Activated T-helper 1 cell treated with anti-CD3 and anti-CD28 coated beads, Interleukin-12 subunit alpha, Interleukin-12 subunit beta, Interleukin-2, Interleukin-4 antibody, amounts not matched to agents 30 ng/mL and 10 ng/mL and 1 ng/mL, durations not matched to agents 14 hours and 24 hours and 36 hours (primary cell): ENCODE measurements around the gene RFX3. TPM values are rescaled to one million over a fixed set of nuclear protein-coding genes. Genes with fewer than 3 reads are reported as not detected.

Source experiments
- DNase-seq: peaks from one replicate; pipeline ENCODE4 v3.0.0; 2021; ENCODE audit warnings: low spot score
- H3K27ac Mint-ChIP-seq: one replicate; pipeline ENCODE4 v1.8.0; 2021; ENCODE audit warnings: mild to moderate bottlenecking, mixed read lengths
- H3K27me3 Mint-ChIP-seq: one replicate; pipeline ENCODE4 v1.8.0; 2022; ENCODE audit warnings: mild to moderate bottlenecking, moderate library complexity, mixed read lengths; ENCODE audit not compliant: insufficient read depth
- H3K36me3 Mint-ChIP-seq: one replicate; pipeline ENCODE4 v1.8.0; 2021; ENCODE audit warnings: low read depth, mixed read lengths
- H3K4me1 Mint-ChIP-seq: one replicate; pipeline ENCODE4 v1.8.0; 2021; ENCODE audit warnings: low read depth, mixed read lengths
- H3K4me3 Mint-ChIP-seq: one replicate; pipeline ENCODE4 v1.8.0; 2021; ENCODE audit warnings: mild to moderate bottlenecking, moderate library complexity, mixed read lengths
- H3K9me3 Mint-ChIP-seq: one replicate; pipeline ENCODE4 v1.8.0; 2021; ENCODE audit warnings: mixed read lengths
- intact Hi-C: fragments of 100-400 bp; cut with micrococcal nuclease; formaldehyde crosslinking; loops from one replicate; pipeline ENCODE4 v1.15.1; 2024
- total RNA-seq: library from RNA; stranded (reverse); gene quantifications from 2 replicates; pipeline ENCODE4 v1.2.3, GENCODE V29; 2022

RFX3 gene
- total RNA-seq, 1 donor from 2014 or later = 11.3 TPM

DNA sequence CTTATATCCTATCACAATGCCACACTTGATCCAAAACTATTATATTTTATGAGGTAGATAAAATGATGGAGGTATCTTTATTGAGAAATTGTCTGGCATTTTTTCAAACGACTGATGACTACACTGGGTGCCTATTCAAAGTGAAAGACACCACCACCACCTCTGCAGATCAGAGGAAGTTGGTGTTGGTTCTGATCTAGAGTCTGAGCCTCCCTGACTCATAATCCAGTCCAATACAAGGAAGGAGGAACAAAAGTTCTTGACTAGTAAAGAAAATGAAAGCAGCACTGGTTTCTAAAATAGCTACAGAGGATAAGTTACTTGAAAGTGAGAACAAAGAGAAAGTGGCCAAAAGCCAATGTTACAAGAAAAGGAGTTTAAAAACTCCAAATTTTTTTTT, 139.9 kb downstream of the RFX3 start:
- Mint-ChIP-seq H3K4me3 (no peak overlapping the region), H3K27me3 (no peaks in the 10 kb centered on the region), H3K4me1 (peaks cover 28% of the 10 kb centered on the region), H3K36me3 (peaks cover 11% of the 10 kb centered on the region), H3K9me3 (peaks cover 30% of the 10 kb centered on the region), H3K27ac (peak overlapping the region; percentile 64)
- peak; percentile 19 for DNase-seq
- intact Hi-C loops = loop anchor here (1.0 to 10.0 kb wide), 12 partner anchors 44 to 1596 kb away; partner anchors contain the start of genes PLPP6, PUM3, SMARCA2 and SPATA6L

DNA sequence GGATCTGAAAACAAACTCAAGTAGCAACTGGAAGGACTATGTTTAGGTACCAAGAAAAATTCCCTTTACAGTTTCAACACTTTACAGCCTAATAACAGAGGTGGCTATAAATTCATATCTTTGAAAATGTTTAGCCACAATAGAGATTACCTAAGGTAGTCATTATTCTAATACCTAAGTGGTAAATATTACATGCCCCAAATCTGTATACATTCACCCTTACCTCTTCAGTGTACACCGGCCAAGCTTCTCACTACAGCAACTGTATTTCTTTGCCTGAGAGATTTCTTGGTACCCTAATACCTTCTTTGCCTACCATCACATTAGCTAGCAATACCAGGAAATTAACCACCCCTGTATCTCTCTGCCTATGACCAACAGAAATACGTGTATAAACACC, 154.0 kb downstream of the RFX3 start:
- no peak overlapping the region for H3K27ac Mint-ChIP-seq
- no peaks in the 10 kb centered on the region for H3K27me3 Mint-ChIP-seq
- no peak overlapping the region for H3K4me3 Mint-ChIP-seq
- DNase-seq = no peak
- peaks cover 2% of the 10 kb centered on the region for H3K36me3 Mint-ChIP-seq
- intact Hi-C loops = no loop called here
- H3K9me3 Mint-ChIP-seq = no peaks in the 10 kb centered on the region
- no peaks in the 10 kb centered on the region for H3K4me1 Mint-ChIP-seq

DNA sequence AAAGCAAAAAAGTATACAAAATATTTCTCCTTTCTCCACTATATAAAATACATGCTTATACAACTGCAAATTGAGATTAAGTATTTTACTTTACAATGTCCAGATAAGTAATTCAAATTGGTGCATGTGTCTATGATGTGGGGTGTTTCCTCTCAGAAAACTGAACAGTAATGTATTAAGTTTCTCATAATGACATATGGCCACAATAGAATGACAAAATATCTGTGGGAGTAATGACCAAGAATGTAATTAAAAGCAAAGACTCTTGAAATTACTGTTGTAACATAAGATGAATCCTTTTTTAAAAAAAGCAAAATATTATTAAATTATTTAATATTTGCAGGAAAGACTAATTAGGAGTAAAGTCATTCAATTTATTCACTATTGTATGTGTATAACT, 155.1 kb downstream of the RFX3 start:
- Mint-ChIP-seq H3K4me3 (no peak overlapping the region), H3K27ac (no peak overlapping the region), H3K4me1 (no peaks in the 10 kb centered on the region), H3K36me3 (peaks cover 2% of the 10 kb centered on the region), H3K27me3 (no peaks in the 10 kb centered on the region), H3K9me3 (no peaks in the 10 kb centered on the region)
- DNase-seq = no peak
- intact Hi-C loops = no loop called here

GRCh38 chr9:3367185-3367584, 158.6 kb downstream of the RFX3 start:
- no peaks in the 10 kb centered on the region for H3K27me3 Mint-ChIP-seq
- intact Hi-C loops = no loop called here

DNA sequence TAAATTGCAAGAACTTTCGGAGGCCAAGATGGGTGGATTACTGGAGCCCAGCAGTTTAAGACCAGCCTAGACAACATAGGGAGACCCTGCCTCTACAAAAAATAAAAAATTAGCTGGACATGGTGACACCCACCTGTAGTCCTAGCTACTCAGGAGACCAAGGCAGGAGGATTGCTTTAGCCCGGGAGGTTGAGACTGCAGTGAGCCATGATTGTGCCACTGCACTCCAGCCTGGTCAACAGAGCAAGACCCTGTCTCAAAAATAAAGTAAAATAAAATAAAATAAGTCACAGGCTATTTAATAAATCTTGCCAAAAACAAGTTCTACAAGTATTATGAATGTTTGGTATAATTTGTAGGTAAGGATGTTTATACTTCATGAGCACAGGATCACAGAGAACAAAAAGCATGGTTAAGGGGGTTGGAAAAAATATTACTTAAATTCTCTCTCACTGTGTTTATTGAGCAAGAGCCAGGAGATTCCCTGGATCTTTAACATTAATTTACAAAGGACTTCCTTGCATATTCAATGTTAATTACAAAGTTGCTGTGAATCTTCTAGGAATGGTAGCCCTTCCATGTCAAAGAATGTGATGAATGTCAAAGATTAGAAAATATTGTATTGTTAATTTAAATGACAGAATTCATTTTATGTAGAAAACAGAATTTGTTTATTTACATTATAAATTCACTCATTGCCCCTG, 164.0 kb downstream of the RFX3 start:
- DNase-seq = no peak
- Mint-ChIP-seq H3K9me3 (no peaks in the 10 kb centered on the region), H3K4me3 (no peak overlapping the region), H3K4me1 (no peaks in the 10 kb centered on the region), H3K36me3 (no peaks in the 10 kb centered on the region), H3K27me3 (no peaks in the 10 kb centered on the region), H3K27ac (no peak overlapping the region)
- intact Hi-C loops = no loop called here

More at GRCh38 chr9:3367185-3367584, 158.6 kb downstream of the RFX3 start:
- H3K9me3 Mint-ChIP-seq = no peaks in the 10 kb centered on the region
- no peak overlapping the region for H3K27ac Mint-ChIP-seq
- peaks cover 2% of the 10 kb centered on the region for H3K36me3 Mint-ChIP-seq
- no peak overlapping the region for H3K4me3 Mint-ChIP-seq
- no peak for DNase-seq
- H3K4me1 Mint-ChIP-seq = no peaks in the 10 kb centered on the region

DNA sequence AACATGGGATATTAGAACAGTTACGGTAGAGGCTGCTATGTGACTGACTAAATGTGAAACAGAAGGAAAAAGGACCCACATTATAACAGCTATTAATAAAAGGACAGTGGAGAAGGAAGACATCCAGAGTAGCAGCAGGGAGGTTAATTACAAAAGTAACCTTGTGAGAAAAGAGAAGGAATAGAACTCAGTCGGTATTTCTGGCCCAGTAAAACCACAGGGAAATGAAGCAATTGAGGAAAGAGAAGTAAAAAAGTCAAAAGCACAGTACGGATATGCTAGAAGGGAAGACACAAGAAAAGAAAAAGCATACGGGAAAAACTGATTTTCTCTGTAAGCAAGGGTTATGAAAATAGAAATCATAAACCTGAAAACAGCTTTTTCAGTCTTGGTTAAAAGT, 164.7 kb downstream of the RFX3 start:
- H3K4me1 Mint-ChIP-seq = no peaks in the 10 kb centered on the region
- no peak overlapping the region for H3K4me3 Mint-ChIP-seq
- H3K9me3 Mint-ChIP-seq = no peaks in the 10 kb centered on the region
- no peak for DNase-seq
- intact Hi-C loops = no loop called here
- H3K27ac Mint-ChIP-seq = no peak overlapping the region
- no peaks in the 10 kb centered on the region for H3K36me3 Mint-ChIP-seq
- H3K27me3 Mint-ChIP-seq = no peaks in the 10 kb centered on the region

DNA sequence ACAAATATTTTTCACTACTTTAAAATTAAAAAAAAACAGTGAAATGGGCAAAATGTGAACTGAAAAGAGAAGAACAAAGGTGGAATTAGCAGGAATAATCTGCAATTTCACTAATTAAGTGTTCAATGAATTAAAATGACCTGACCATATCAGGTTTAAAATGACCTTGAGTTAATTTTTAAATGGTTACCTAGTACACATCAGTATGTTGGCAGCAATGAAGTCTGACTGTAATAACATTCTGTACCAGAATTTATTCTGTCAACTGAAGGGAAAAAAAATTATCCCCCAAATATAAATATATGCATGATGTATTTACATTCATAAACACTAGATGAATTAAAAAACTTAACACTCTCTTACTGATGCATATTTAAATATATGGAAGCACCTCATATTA, 165.6 kb downstream of the RFX3 start:
- intact Hi-C loops = no loop called here
- Mint-ChIP-seq H3K36me3 (no peaks in the 10 kb centered on the region), H3K4me1 (no peaks in the 10 kb centered on the region), H3K27ac (no peak overlapping the region), H3K4me3 (no peak overlapping the region), H3K9me3 (no peaks in the 10 kb centered on the region), H3K27me3 (no peaks in the 10 kb centered on the region)
- no peak for DNase-seq

DNA sequence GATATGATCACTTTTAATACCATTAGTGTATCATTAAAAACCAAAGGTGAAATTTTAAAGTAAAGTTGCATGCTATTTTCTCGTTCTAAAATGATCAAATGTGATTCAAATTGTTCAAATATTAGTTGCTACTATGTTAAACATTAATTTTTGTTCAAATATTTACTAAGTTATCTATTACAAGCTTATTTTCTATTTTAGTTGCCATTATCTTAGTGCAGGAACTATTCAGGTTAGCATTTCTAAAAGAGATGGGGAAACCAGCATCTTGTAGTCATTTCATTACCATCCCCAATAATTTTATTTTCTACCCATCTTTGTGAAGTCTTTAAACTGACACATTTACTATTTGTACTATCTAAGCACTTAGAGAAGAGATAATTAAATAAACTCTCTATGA, 166.0 kb downstream of the RFX3 start:
- no peaks in the 10 kb centered on the region for H3K27me3 Mint-ChIP-seq
- no peaks in the 10 kb centered on the region for H3K36me3 Mint-ChIP-seq
- H3K9me3 Mint-ChIP-seq = no peaks in the 10 kb centered on the region
- no peak overlapping the region for H3K27ac Mint-ChIP-seq
- no peak overlapping the region for H3K4me3 Mint-ChIP-seq
- no peak for DNase-seq
- intact Hi-C loops = no loop called here
- no peaks in the 10 kb centered on the region for H3K4me1 Mint-ChIP-seq

- no peak overlapping the region for H3K4me3 Mint-ChIP-seq
- H3K36me3 Mint-ChIP-seq = no peaks in the 10 kb centered on the region
- no peaks in the 10 kb centered on the region for H3K4me1 Mint-ChIP-seq
Observed at GRCh38 chr9:3359048-3359692, 166.6 kb downstream of the RFX3 start.

GRCh38 chr9:3348169-3348568, 177.6 kb downstream of the RFX3 start:
- H3K4me1 Mint-ChIP-seq = no peaks in the 10 kb centered on the region
- no peak overlapping the region for H3K27ac Mint-ChIP-seq
- no peaks in the 10 kb centered on the region for H3K27me3 Mint-ChIP-seq
- no peak for DNase-seq
- peaks cover 2% of the 10 kb centered on the region for H3K36me3 Mint-ChIP-seq
- H3K4me3 Mint-ChIP-seq = no peak overlapping the region
- H3K9me3 Mint-ChIP-seq = peaks cover 13% of the 10 kb centered on the region
- intact Hi-C loops = no loop called here

More at GRCh38 chr9:3359048-3359692, 166.6 kb downstream of the RFX3 start:
- intact Hi-C loops = no loop called here
- H3K27ac Mint-ChIP-seq = no peak overlapping the region
- H3K27me3 Mint-ChIP-seq = no peaks in the 10 kb centered on the region
- no peak for DNase-seq
- H3K9me3 Mint-ChIP-seq = peaks cover 1% of the 10 kb centered on the region

DNA sequence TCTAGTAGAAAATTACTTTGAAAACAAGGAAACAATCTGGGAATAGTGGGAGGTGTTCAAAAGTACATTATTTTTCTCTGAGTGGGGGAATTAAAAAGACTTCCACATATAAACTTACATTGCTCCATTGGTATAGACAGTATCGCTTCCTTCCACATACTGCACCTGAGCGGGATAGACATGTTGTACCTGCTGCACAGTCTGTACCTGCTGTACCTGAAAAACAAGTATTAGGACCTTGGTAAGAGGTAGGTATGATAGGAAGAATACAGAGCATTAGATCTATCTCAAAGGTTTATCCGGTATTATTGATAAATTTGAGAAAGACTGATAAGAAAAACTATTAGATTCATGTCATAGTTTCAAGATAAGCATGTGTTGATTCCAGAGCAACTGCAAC, 179.3 kb downstream of the RFX3 start:
- Mint-ChIP-seq H3K27ac (no peak overlapping the region), H3K4me3 (no peak overlapping the region), H3K27me3 (no peaks in the 10 kb centered on the region), H3K36me3 (peaks cover 2% of the 10 kb centered on the region), H3K9me3 (peaks cover 9% of the 10 kb centered on the region), H3K4me1 (peaks cover 10% of the 10 kb centered on the region)
- no peak for DNase-seq
- intact Hi-C loops = no loop called here

GRCh38 chr9:3343671-3344070, 182.1 kb downstream of the RFX3 start:
- Mint-ChIP-seq H3K27me3 (no peaks in the 10 kb centered on the region), H3K4me3 (no peak overlapping the region), H3K27ac (no peak overlapping the region), H3K4me1 (peaks cover 17% of the 10 kb centered on the region), H3K36me3 (peaks cover 2% of the 10 kb centered on the region), H3K9me3 (no peaks in the 10 kb centered on the region)
- no peak for DNase-seq
- intact Hi-C loops = no loop called here

GRCh38 chr9:3342159-3342777, 183.5 kb downstream of the RFX3 start:
- peak overlapping the region; percentile 76 for H3K27ac Mint-ChIP-seq
- no peaks in the 10 kb centered on the region for H3K27me3 Mint-ChIP-seq
- no peak overlapping the region for H3K4me3 Mint-ChIP-seq
- peaks cover 2% of the 10 kb centered on the region for H3K36me3 Mint-ChIP-seq
- intact Hi-C loops = loop anchor here (1.0 kb wide), 1 partner anchor 44 kb away; no protein-coding TSS in a partner anchor
- H3K9me3 Mint-ChIP-seq = no peaks in the 10 kb centered on the region
- H3K4me1 Mint-ChIP-seq = peaks cover 25% of the 10 kb centered on the region
- no peak for DNase-seq
